Ovary (tissue), 9 donors: ENCODE measurements around the gene CBY1. TPM values are rescaled to one million over a fixed set of nuclear protein-coding genes. Genes with fewer than 3 reads are reported as not detected.

Experiments
- DNase-seq, 5 donors: peaks; one replicate each; pipeline ENCODE4 v3.0.0-alpha.2; 2019 to 2020
- H3K27ac ChIP-seq, 2 donors: fragments of 200-600 bp; one replicate each; pipeline versions ENCODE4 v1.5.1 to v1.8.0; 2019 to 2022
- H3K27me3 ChIP-seq: fragments of 200-600 bp; one replicate; pipeline ENCODE4 v1.8.0; 2022
- H3K36me3 ChIP-seq: fragments of 200-600 bp; sonication (generic); one replicate; pipeline ENCODE4 v1.5.1; 2019
- H3K4me1 ChIP-seq: one replicate; pipeline ENCODE4 v1.8.1; 2013; ENCODE audit warnings: mild to moderate bottlenecking, moderate library complexity; ENCODE audit not compliant: insufficient read depth
- H3K4me3 ChIP-seq: fragments of 200-600 bp; sonication (generic); one replicate; pipeline ENCODE4 v1.5.1; 2017
- H3K9me3 ChIP-seq, 2 donors: fragments of 200-600 bp in 1 of 2; sonication (generic) in 1 of 2; one replicate each; pipeline versions ENCODE4 v1.5.1 to v1.8.1; 2013 to 2019; ENCODE audit warnings: mild to moderate bottlenecking in 1 of 2, moderate library complexity in 1 of 2
- CTCF ChIP-seq, 3 donors: fragments of 450-650 bp in 2 of 3; fragments of 200-600 bp in 1 of 3; IDR thresholded peaks; one replicate each; pipeline versions ENCODE4 v1.5.1 to v1.8.0; 2016 to 2022; ENCODE audit warnings: antibody characterized with exemption in 3 of 3, mild to moderate bottlenecking in 1 of 3
- EP300 ChIP-seq: sonication (generic); formaldehyde crosslinking; IDR thresholded peaks from one replicate; pipeline ENCODE4 v1.6.1; 2017; ENCODE audit warnings: antibody characterized with exemption
- POLR2A ChIP-seq: fragments of 450-650 bp; IDR thresholded peaks from one replicate; pipeline ENCODE4 v1.6.1; 2017; ENCODE audit warnings: antibody characterized with exemption, mild to moderate bottlenecking, moderate library complexity
- WGBS, 3 donors: extraction: QIAGEN DNeasy Blood & Tissue Kit in 1 of 3; methylation state at CpG; one replicate each; pipeline versions ENCODE4 v1.1.5 to v1.1.7; 2013 to 2017; 5-methylcytosine and 5-hydroxymethylcytosine counted together
- intact Hi-C, 4 donors: fragments of 100-400 bp; cut with DNase I; formaldehyde crosslinking; loops; one replicate each; pipeline versions ENCODE4 v1.11.0 to v1.15.1; 2022 to 2023
- polyA plus RNA-seq, 2 donors: library from polyadenylated mRNA; stranded (reverse); fragments of 200-250 nt in 1 of 2; fragments of 350-450 nt in 1 of 2; fragmentation: Illumina TruSeq in 1 of 2; extraction: RNeasy Lipid Tissue Mini Kit (QIAGEN cat#74804) in 1 of 2; gene quantifications; one replicate each; pipeline ENCODE4 v1.2.3, GENCODE V29; 2013 to 2014
- total RNA-seq, 7 donors: library from RNA; depleted of rRNA in 2 of 7; stranded (reverse); fragments of >200 nt in 2 of 7; fragmentation: NEBNext Ultra II Directional in 3 of 7; extraction: Animal tissue kit (Norgen Biotek cat#: 25700) in 3 of 7; gene quantifications; one replicate each; pipeline versions ENCODE4 v1.1.0 to v1.2.4, GENCODE V29; 2016 to 2023
- donor health status: DM: no; HTN: no; CAD: no; lungs with moderate emphysema.
- donor health status: DM: no; HTN: no; CAD: no.
- donor health status: Bipolar disorder and iron deficiency.
- donor health status: DM: yes; HTN: yes; CAD: no.
- donor health status: DM: no; HTN: no; CAD: no.
- donor health status: DM: yes; HTN: yes; CAD: no.

Gene CBY1
- total and polyA plus RNA-seq, 9 donors, result 15.5 to 84.0 (median 40.5) TPM

- Histone ChIP-seq H3K27me3 (no peaks in the 10 kb centered on the region), H3K4me3 (no peak overlapping the region), H3K9me3 (no peaks in the 10 kb centered on the region), H3K27ac (no peak overlapping the region), H3K36me3 (no peaks in the 10 kb centered on the region), H3K4me1 (no peaks in the 10 kb centered on the region)
- 94 to 100% (median 97%) methylated on average over 1 of the region's 1 CpG for WGBS, 3 donors
- no peak for DNase-seq
- intact Hi-C loops, result no loop called here
- TF ChIP-seq POLR2A, result no peak
- no peak for TF ChIP-seq EP300
- TF ChIP-seq CTCF (IDR thresholded peaks at IDR 0.05), result no peak
Observed at GRCh38 chr22:38618258-38618657, 38.2 kb upstream of the CBY1 start.

- intact Hi-C loops, result no loop called here
- H3K27me3 ChIP-seq, result no peaks in the 10 kb centered on the region
- H3K36me3 ChIP-seq, result no peaks in the 10 kb centered on the region
- TF ChIP-seq CTCF (IDR thresholded peaks at IDR 0.05) (no peak), POLR2A (no peak), EP300 (no peak)
- H3K4me1 ChIP-seq, result no peaks in the 10 kb centered on the region
- 94 to 100% (median 96%) methylated on average over 2 of the region's 2 CpGs for WGBS, 3 donors
- H3K9me3 ChIP-seq, result no peaks in the 10 kb centered on the region
- no peak overlapping the region for H3K4me3 ChIP-seq
- no peak for DNase-seq
- H3K27ac ChIP-seq, result no peak overlapping the region
Observed at GRCh38 chr22:38618682-38619081, 37.8 kb upstream of the CBY1 start.

GRCh38 chr22:38623351-38623750, 33.1 kb upstream of the CBY1 start:
- Histone ChIP-seq H3K27ac (no peak overlapping the region), H3K4me3 (no peak overlapping the region), H3K4me1 (no peaks in the 10 kb centered on the region), H3K9me3 (no peaks in the 10 kb centered on the region), H3K36me3 (no peaks in the 10 kb centered on the region), H3K27me3 (no peaks in the 10 kb centered on the region)
- intact Hi-C loops, result no loop called here
- no peak for DNase-seq
- 79 to 87% (median 84%) methylated on average over 4 of the region's 4 CpGs for WGBS, 3 donors
- TF ChIP-seq EP300, result no peak
- TF ChIP-seq CTCF (IDR thresholded peaks at IDR 0.05), result no peak
- no peak for TF ChIP-seq POLR2A

GRCh38 chr22:38628444-38628843, 28.0 kb upstream of the CBY1 start:
- Histone ChIP-seq H3K27ac (no peak overlapping the region), H3K4me3 (no peak overlapping the region), H3K36me3 (no peaks in the 10 kb centered on the region), H3K9me3 (no peaks in the 10 kb centered on the region), H3K27me3 (no peaks in the 10 kb centered on the region), H3K4me1 (no peaks in the 10 kb centered on the region)
- no peak for DNase-seq
- 91 to 92% (median 92%) methylated on average over 5 of the region's 5 CpGs for WGBS, 3 donors
- intact Hi-C loops, result loop anchor here in 1 of 4 donors (1.0 kb wide), 1 partner anchor 18 kb away; no protein-coding TSS in a partner anchor
- TF ChIP-seq POLR2A (no peak), CTCF (IDR thresholded peaks at IDR 0.05) (no peak), EP300 (no peak)

GRCh38 chr22:38629108-38629507, 27.3 kb upstream of the CBY1 start:
- TF ChIP-seq POLR2A (no peak), CTCF (IDR thresholded peaks at IDR 0.05) (no peak)
- no peaks in the 10 kb centered on the region for H3K4me1 ChIP-seq
- intact Hi-C loops, result no loop called here
- no peaks in the 10 kb centered on the region for H3K27me3 ChIP-seq
- 76 to 92% (median 78%) methylated on average over 4 of the region's 4 CpGs for WGBS, 3 donors
- no peaks in the 10 kb centered on the region for H3K36me3 ChIP-seq
- H3K4me3 ChIP-seq, result no peak overlapping the region
- no peak for DNase-seq
- H3K27ac ChIP-seq, result no peak overlapping the region
- no peaks in the 10 kb centered on the region for H3K9me3 ChIP-seq
